ENCODE data around the gene TTLL4.
"Not testable (repeated sequence)": the region's sequence is repeated elsewhere in the genome, so short reads cannot be mapped to it uniquely, and the experiment has no call there.

The TTLL4 gene, protein sequence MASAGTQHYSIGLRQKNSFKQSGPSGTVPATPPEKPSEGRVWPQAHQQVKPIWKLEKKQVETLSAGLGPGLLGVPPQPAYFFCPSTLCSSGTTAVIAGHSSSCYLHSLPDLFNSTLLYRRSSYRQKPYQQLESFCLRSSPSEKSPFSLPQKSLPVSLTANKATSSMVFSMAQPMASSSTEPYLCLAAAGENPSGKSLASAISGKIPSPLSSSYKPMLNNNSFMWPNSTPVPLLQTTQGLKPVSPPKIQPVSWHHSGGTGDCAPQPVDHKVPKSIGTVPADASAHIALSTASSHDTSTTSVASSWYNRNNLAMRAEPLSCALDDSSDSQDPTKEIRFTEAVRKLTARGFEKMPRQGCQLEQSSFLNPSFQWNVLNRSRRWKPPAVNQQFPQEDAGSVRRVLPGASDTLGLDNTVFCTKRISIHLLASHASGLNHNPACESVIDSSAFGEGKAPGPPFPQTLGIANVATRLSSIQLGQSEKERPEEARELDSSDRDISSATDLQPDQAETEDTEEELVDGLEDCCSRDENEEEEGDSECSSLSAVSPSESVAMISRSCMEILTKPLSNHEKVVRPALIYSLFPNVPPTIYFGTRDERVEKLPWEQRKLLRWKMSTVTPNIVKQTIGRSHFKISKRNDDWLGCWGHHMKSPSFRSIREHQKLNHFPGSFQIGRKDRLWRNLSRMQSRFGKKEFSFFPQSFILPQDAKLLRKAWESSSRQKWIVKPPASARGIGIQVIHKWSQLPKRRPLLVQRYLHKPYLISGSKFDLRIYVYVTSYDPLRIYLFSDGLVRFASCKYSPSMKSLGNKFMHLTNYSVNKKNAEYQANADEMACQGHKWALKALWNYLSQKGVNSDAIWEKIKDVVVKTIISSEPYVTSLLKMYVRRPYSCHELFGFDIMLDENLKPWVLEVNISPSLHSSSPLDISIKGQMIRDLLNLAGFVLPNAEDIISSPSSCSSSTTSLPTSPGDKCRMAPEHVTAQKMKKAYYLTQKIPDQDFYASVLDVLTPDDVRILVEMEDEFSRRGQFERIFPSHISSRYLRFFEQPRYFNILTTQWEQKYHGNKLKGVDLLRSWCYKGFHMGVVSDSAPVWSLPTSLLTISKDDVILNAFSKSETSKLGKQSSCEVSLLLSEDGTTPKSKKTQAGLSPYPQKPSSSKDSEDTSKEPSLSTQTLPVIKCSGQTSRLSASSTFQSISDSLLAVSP

DNA sequence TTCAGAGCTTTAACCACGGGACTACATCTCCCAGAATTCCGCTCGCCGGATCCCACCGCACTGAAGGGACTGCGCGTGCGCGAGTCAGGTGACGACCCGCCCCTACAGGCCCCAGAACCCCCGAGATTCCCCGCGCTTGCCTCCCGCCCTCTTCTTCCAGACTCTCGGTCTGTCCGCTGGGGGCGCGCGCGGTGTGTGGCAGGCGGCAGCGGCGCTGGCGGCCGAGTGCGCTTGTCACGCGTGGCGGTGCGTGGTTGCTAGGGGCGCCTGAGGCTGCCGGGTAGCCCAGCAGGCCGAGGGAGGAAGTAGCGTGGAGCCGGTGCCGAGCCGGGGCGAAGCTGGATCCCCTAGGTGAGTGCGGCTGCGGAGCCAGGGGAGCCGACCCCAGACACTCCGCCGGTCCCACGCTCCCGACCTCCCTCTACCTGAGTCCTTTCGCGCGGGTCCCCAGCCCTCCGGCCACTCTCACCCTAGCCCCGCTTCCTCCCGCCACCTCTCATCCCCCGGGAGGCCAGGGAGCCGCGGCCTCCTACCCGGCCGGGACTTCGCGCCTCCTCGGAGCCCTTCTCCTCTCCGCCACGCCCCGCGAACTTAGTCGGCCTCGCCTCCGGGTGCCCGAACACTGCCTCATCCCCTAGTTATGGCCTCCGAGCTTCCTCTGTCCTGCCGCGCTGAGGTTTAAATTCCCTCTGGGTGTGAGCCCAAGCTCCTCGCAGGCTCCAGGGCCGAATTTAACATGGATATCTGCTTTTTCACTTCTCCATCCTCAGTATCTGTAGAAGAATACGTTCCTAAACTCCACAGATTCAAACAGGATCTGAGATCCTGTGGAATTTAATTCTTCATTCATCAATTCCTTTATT, at the start of gene TTLL4:
TSS of gene TTLL4 (plus strand) at position 149 of the 863 bp plus-strand sequence. CDS start 26,842 bp downstream, outside the sequence.
- peak; percentile 98 for DNase-seq

DNA sequence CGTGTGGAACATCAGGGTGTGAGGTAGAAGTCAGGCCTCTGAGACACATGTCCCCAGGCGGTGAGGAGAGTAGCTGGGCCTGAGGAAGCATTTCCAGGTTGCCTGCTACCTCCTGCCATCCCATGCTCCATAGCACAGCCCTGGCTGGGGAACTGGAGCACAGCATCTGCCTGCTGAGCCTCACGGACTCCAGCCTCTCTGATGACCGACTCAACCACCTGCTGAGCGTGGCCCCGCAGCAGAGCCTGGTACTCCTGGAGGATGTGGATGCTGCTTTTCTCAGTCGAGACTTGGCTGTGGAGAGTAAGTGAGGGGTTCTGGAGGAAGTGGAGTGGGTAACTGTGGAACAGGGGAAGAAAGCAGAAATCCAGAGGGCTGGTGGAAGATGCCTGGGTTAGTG, 48.3 kb upstream of the TTLL4 start:
- DNase-seq, result no peak

DNA sequence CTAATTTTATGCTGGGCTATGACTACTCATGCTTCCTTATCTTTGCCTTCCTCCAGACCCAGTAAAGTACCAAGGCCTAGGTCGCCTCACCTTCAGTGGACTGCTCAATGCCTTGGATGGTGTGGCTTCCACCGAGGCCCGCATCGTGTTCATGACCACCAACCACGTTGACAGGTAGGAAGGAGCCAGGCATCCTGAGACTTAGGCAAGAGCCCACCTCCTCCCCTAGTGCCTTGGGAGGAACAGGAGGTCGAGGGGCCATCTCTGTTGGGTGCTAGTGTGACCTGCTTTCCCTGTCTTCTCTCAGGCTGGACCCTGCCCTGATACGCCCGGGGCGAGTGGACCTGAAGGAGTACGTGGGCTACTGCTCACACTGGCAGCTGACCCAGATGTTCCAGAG, 47.8 kb upstream of the TTLL4 start:
- no peak for DNase-seq

DNA sequence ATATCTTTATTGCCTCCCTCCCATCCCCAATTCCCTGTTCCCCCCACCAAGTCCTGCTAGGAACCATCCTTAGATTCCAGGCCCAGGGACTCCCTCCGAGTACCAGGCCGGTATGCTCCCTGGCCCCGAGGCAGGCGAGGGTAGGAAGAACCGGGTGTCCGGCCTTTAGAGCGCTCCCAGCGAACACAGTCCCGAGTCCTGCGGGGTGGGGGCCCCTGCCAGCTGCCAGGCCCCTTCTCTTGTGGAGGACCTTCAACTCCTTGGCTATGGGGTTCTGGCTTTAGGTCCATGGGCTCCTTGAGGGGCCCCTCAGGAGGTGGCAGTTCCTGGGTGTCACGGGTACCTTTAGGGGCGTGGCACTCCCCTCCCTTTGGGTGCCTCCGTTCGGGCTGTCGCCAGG, 46.7 kb upstream of the TTLL4 start:
- no peak for DNase-seq

DNA sequence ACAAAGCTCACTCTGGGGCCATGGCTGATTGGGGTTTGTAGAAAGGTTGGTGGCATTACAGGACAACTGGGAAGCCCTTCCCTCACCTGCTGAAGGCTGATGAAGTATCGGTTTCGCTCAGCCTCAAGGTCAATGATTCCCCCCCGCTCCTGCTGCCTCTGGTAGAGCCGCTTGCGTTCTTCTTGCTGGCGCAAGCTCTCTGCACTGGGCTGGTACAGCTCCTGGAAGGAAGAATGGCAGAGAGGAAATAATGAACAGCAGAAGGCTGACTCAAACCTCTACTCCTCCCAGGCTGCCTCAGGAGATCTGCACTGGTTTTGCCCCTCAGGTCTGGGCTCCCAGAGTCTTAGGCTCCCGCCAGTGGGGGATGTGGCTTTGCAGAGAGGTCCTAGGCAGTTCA, 46.0 kb upstream of the TTLL4 start:
- DNase-seq, result no peak

DNA sequence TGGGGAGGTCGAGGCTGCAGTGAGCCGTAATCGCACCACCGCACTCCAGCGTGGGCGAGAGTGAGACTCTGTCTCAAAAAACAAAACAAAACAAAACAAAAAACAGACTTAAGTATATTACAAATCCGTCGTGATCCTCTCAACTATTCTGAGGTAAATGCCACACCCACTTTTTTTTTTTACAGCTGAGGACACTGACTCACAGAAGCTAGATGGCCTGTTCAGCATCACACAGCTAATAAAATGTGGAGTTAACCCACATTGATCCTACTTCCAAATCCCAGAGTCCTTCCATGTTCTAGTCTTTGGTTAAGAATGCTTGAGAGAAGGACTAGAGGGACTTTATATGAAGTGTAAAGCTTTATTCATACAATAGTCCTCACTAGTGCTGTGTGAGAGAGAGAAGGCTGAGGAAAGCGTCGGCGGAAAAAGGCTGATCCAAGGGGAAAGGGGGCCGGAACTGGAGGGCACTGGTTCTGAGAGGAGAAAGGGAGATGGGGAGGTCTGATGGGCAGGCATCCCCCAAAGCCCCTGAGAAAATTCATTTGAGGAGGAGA, 39.5 kb upstream of the TTLL4 start:
- no peak for DNase-seq

DNA sequence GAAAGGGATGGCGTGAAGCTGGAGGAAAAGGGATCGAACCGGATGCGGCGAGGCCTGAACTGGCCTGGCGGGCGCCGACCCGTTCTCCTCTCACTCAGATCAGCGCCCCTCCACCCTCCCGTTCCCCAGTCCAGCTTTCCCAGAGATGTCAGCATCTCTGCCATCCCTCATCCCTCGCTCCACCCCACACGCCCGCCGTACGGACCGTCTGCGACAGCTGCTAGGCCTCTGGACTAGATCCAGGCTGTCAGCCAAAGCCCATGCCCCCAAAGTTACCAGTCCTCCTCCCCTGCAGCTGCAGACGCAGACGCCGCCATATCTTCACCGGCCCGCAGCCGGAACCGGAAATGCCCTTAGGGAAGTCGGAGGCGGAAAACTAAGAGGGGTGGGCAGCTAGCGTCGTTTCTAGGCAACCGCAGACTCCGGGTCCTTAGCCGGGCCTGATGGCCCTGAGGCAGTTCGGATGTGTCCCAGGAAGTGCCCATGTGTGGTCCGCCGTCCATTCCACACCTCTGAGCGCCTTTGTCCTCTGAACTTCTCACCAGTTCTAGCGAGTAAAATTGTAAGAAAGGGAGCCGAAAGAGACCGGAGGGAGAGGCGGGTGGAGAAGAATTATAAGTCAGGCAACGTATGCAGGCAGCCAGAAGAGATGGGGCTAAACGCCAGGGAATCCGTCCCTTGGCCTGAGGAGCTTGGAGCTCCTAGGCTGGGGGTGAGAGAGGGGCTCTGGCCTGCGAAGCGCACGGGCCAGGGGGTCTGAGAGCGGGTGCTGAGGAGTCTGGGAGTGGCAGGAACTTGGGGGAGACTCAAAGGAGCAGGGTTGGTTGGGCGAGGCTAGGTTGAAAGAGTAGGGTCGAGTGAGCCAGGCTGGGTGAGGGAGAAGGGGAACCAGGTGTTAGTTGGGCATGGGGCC, 38.7 kb upstream of the TTLL4 start, which contains the start of the genes RNF25 and STK36:
TSS of gene RNF25 (minus strand) at position 349 of the 913 bp plus-strand sequence. CDS start at position 317, 32 bp downstream.
TSS of gene STK36 (plus strand) at position 433 of the 913 bp plus-strand sequence. CDS start 744 bp downstream, outside the sequence.
- peak; percentile 80 for DNase-seq

DNA sequence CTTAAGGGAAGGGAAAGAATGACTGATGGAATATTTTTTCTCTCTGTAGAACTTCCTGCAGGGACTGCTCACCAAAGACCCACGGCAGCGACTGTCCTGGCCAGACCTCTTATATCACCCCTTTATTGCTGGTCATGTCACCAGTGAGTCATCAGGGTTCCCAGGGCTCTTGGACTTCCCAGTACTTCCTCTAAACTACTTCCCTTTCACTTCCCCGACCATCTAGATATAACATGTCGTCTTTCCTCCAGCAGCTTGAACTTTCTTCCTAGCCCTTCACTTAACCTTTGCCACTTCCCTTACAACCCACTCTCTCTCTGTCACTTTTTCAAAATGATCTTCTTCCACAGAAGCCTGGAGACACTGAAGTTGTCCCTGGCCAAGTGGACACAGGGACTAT, 31.5 kb upstream of the TTLL4 start:
- no peak for DNase-seq

DNA sequence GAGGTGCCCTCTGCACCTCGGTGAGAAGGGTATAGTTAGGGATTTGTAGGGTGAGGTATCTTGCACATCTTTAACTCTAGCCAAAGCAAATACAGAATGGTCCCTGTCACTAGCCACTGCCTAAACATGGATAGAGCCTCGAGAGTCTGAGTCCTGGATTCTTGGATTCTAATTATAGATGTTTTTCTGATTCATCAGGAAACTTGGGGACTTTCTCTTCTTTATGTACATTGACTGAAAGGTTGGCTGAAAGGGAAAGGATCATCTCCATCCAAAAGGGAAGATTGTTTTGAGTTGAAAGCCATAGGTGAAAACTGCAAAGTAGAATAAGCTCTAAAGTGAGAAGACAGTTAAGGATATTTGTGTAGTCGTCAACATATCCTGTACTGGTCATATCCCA, 30.6 kb upstream of the TTLL4 start:
- DNase-seq, result no peak

DNA sequence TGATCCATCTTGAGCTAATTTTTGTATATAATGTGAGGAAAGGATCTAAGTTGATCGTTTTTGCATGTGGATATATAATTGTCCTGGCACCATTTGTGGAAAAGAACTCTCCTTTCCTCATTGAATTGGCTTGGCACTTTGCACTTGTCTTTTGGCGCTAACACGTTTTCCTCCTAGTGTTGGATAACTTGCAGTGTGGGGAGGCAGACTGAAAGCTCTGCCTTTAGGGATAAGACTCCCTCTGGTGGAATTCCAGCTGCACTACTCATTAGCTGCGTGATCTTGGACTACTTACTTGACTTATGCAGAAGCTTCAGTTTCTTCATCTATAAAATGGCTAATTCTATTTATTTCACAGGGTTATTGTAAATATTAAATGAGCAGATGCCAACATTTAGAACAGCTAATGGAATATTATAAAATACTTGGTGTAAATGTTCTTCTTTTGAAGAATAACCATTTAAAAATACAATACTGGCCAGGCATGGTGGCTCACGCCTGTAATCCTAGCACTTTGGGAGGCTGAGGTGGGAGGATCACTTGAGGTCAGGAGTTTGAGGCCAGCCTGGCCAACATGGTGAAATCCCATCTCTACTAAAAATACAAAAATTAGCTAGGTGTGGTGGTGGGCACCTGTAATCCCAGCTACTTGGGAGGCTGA, 23.1 kb upstream of the TTLL4 start:
- DNase-seq, result not testable (repeated sequence)

DNA sequence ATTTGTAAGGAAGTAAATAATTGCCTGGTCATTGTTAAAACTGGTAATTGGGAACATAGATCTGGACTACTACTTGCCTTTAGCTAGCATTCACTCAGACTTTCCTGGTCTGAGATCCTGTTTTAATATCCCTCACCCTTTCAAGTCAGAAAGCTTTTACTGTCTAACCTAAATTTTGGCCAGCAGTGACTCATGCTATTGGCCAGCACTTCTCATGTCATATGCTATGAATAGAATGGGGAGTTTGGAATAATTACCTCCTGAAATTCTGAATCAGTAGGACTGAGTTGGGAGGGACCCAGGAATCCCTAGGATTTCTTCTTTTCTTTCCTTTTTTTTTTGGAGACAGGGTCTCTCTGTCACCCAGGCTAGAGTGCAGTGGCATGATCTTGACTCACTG, 19.4 kb upstream of the TTLL4 start:
- DNase-seq, result no peak

DNA sequence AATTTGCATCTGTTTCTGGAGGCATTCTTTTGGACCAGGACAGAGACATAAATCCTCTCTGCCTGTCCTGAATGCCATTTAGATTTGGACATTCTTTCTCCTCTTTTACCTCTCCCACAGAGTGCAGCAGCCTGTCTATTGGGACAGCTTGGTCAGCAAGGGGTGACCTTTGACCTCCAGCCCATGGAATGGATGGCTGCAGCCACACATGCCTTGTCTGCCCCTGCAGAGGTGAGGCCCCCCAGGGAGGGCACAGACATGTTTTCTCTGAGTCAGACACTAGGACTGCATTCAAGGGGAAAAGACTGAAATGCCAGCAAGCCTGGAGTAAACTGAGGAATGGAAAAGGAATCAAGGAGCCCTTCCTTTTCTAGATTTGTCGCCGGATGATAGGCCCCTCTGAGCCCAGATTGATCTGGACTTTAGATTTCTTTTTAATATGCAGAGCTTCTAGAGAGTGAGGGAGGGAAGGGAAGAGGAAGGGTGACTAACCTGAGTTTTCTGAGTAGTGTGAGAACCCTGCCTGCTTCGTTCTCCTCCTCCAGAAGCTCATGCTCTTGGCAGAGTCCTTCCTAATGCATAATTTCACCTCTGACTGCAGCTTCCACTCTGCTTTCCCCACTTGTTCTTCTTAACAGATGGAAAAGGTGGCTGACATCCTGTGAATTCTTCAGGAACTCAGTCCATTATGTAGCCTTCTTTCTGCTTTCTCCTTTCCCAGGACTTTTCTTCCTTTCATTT, 16.1 kb upstream of the TTLL4 start:
- no peak for DNase-seq

DNA sequence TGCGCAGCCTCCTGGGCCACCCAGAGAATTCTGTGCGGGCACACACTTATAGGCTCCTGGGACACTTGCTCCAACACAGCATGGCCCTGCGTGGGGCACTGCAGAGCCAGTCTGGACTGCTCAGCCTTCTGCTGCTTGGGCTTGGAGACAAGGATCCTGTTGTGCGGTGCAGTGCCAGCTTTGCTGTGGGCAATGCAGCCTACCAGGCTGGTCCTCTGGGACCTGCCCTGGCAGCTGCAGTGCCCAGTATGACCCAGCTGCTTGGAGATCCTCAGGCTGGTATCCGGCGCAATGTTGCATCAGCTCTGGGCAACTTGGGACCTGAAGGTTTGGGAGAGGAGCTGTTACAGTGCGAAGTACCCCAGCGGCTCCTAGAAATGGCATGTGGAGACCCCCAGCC, 11.8 kb upstream of the TTLL4 start:
- no peak for DNase-seq

DNA sequence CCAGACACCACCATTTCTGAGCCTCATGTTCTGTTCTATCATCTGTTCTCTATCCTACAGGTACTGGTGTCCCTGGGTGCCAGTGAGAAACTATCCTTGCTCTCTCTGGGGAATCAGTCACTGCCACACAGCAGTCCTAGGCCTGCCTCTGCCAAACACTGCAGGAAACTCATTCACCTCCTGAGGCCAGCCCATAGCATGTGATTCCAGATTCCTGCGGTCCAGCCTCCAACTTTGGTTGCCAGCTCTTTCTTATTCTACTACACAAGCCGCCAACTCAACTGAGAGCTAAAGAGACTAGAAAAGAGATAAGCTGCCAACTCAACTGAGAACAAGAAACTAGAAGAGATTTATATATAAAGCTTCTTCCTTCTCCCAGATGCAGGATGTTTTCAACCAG, 8.8 kb upstream of the TTLL4 start:
- DNase-seq, result no peak

DNA sequence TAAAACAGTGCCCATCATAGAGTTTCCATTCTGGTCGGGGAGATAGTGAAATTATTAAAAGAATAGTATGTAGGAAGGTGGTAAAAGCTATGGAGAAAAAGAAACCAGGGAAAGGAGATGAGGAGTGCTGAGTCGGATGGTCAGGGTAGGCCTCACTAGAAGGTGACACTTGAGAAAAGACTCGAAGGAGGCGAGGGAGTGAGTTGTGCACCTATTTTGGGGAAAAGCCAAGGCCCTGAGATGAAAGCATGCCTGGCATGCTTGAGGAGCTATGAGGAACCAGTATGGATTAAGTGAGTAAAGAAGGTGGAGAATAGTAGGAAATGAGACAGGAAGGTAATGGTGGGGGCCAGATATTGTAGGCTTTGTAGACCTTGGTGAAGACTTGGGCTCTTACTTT, 7.3 kb upstream of the TTLL4 start:
- DNase-seq, result no peak

DNA sequence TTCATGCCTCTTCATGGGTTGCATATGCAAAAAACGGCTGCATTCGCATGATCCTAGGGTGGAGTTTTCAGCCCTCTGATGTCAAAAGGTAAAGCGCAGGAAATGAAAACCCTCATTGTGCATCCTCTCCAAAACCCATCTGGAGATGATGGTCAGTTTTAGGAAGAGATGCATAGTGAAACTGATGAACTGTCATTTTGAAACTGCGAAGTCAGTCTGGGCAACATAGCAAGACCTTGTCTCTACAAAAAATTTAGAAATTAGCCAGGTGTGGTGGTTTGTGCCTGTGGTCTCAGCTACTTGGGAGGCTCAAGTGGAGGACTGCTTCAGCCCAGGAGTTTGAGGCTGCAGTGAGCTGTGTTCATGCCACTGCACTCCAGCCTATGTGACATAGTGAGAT, 2.5 kb upstream of the TTLL4 start:
- DNase-seq, result no peak

DNA sequence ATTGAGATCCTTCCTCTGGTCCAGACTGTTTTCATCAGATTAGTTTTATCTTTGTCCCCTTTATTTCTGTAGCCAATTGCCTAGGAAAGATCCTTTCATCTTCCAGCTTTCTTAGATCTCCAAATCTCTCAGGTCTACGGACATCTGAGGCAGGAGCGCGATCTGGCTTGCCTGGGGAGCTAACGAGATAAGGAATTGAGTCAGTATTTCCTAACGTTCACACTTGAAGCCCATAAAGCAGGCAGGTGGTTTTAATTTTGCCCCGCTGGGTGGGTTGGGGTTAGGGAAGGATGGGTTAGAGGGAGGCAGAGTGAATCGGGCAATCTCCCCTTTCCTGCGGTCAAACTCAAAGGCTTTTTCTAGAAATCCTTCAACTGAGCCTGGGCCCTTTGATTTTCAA, 727 bp upstream of the TTLL4 start:
- DNase-seq, result no peak

DNA sequence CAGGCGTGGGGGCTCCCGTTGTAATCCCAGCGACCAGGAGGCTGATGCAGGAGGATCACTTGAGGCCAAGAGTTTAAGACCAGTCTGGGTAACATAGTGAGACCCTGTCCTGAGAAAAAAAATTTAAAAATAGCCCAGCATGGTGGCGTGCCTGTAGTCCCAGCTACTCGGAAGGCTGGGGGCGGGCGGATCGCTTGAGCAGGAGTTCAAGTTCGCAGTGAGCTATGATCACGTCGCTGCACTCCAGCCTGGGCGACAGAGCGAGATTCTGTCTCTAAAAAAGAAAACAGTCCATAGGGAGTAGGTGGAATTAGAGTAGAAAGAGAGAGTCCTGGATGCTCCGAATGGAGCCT, 325 bp upstream of the TTLL4 start:
- no peak for DNase-seq

DNA sequence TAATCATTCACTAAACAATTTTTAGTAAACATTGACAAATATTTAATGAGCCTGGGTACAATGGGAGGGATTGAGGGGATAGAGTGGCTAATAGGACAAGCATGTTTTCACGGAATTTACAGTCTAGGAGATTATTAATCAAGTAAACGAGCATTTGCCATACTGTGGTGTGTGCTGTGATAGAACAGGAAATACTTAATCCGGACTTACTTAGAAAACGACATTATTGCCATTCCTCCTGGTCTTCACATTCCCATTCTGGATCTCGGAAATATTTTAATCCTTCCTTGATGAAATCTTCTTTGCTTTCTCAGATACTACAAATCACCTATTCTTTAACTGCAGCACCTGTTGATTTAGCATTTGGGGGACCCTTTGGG, 905 bp downstream of the TTLL4 start:
- DNase-seq, result no peak

DNA sequence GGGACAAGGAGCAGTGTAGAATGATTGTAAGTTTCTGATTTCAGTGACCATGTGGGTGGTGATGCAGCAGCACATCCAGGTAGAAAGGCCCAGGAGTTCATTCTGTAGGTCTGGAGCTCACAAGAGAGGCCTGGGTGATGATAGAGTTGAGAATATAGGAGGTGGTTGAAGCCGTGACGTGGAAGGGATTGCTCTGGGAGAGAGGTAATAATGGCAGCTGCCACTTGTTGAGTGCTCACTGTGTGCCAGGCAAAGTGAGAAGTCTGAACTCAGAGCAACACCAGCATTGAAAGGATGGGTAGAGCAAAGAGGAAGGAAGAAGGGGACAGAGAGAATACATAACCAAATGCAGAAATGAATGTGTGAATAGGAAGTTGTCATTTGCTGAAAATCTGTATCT, 3.3 kb downstream of the TTLL4 start:
- no peak for DNase-seq

Data from activated CD8-positive, alpha-beta memory T cell treated with anti-CD3 and anti-CD28 coated beads, Interleukin-2, amount 50 U/mL, for 4 hours (primary cell).